Measurements from ENCODE around the gene EED. TPM values are rescaled to one million over a fixed set of nuclear protein-coding genes. Genes with fewer than 3 reads are reported as not detected.
A peak's percentile ranks its signal among the peaks of the same experiment; 100 is the strongest.

EED gene
- total RNA-seq, 1 donor from 2014 or later = 63.7 TPM

DNA sequence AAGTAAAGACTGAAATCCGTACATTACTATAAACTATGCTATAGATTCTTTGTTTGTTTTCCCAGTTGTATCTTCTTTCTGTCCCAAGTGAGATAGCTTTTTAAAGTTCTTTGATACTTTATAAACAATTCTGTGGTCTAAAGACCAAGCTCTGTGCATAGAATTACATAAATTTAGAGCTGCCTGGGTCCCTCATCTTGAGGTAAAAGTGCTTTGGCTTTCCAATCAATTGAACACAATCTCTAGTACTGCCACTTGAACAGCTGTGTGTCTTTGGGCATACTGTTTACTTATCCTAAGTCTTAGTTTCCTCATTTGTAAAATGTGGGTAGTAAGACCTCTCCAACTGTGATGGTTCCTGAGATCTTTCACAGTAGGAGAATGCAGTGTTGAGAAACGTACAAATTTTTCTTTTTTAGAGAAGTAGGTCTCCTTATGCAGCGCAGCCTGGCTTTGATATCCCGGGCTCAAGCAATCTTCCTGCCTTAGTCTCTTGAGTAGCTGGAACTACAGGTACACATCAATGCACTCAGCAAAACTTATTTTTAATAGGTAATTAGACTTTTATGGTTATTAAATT is 2.5 kb upstream of the EED start:
- ATAC-seq (ENCODE audit: low read depth) (no peak), DNase-seq (no peak)
- peaks cover 4% of the 10 kb centered on the region for H3K4me1 Mint-ChIP-seq
- CTCF ChIA-PET = no interaction called here
- H3K4me3 Mint-ChIP-seq = no peak overlapping the region
- no peaks in the 10 kb centered on the region for H3K9me3 Mint-ChIP-seq
- no peaks in the 10 kb centered on the region for H3K36me3 Mint-ChIP-seq (ENCODE audit: low read depth)
- intact Hi-C loops (cut with micrococcal nuclease) = no loop called here
- TF ChIP-seq, protein P1, sequence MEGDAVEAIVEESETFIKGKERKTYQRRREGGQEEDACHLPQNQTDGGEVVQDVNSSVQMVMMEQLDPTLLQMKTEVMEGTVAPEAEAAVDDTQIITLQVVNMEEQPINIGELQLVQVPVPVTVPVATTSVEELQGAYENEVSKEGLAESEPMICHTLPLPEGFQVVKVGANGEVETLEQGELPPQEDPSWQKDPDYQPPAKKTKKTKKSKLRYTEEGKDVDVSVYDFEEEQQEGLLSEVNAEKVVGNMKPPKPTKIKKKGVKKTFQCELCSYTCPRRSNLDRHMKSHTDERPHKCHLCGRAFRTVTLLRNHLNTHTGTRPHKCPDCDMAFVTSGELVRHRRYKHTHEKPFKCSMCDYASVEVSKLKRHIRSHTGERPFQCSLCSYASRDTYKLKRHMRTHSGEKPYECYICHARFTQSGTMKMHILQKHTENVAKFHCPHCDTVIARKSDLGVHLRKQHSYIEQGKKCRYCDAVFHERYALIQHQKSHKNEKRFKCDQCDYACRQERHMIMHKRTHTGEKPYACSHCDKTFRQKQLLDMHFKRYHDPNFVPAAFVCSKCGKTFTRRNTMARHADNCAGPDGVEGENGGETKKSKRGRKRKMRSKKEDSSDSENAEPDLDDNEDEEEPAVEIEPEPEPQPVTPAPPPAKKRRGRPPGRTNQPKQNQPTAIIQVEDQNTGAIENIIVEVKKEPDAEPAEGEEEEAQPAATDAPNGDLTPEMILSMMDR (IDR thresholded peaks at IDR 0.05) = no peak
- no peak overlapping the region for H3K27ac Mint-ChIP-seq
- no peaks in the 10 kb centered on the region for H3K27me3 Mint-ChIP-seq
- POLR2A ChIA-PET = interaction anchor here (1.2 to 2.4 kb wide), 2 partner anchors 22 to 174 kb away, joined by 3 to 7 read pairs; no protein-coding TSS in a partner anchor

DNA sequence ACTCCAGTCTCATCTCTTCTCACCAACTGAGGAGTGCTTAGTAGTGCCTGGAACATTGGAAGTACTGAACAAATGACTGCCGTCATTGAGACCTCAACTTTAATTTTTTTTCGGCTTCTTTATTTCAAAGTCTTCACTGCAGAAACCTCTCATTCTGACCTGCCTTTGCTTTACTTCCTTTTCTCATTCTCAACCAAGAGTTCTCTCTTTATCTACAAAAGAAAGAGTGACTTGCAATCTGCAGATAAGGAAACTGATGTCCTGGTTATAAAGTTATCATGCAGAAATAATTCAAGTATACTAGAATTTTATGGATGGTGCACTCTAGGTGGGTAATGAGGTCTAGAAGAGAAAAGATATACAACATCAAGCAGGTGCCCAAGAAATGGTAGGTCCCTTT is 1.2 kb upstream of the EED start:
- ChIA-PET CTCF (interaction anchor here (0.7 kb wide), 1 partner anchor 24 kb away, joined by 4 read pairs; no protein-coding TSS in a partner anchor), POLR2A (interaction anchor here (1.0 to 4.0 kb wide), 5 partner anchors 21 to 175 kb away, joined by 3 to 59 read pairs (median 20); partner anchors contain the start of gene PICALM)
- H3K36me3 Mint-ChIP-seq (ENCODE audit: low read depth) = peaks cover 4% of the 10 kb centered on the region
- H3K27me3 Mint-ChIP-seq = no peaks in the 10 kb centered on the region
- TF ChIP-seq, protein P1 (IDR thresholded peaks at IDR 0.05) = no peak
- intact Hi-C loops (cut with micrococcal nuclease) = no loop called here
- DNase-seq (no peak), ATAC-seq (ENCODE audit: low read depth) (no peak)
- peaks cover 18% of the 10 kb centered on the region for H3K4me1 Mint-ChIP-seq
- no peak overlapping the region for H3K4me3 Mint-ChIP-seq
- no peak overlapping the region for H3K27ac Mint-ChIP-seq
- H3K9me3 Mint-ChIP-seq = no peaks in the 10 kb centered on the region

- Mint-ChIP-seq H3K27me3 (no peaks in the 10 kb centered on the region), H3K27ac (no peak overlapping the region), H3K36me3 (ENCODE audit: low read depth) (peaks cover 4% of the 10 kb centered on the region), H3K4me1 (peaks cover 25% of the 10 kb centered on the region), H3K4me3 (no peak overlapping the region), H3K9me3 (no peaks in the 10 kb centered on the region)
- ChIA-PET POLR2A (interaction anchor here (1.2 to 4.0 kb wide), 10 partner anchors 24 to 202 kb away, joined by 3 to 59 read pairs (median 11); partner anchors contain the start of gene PICALM), CTCF (interaction anchor here (1.3 to 1.6 kb wide), 2 partner anchors 48 to 50 kb away, joined by 3 to 8 read pairs; no protein-coding TSS in a partner anchor)
- DNase-seq (peak; percentile 77), ATAC-seq (ENCODE audit: low read depth) (peak; percentile 66)
- TF ChIP-seq, protein P1 (IDR thresholded peaks at IDR 0.05) = no peak
- intact Hi-C loops (cut with micrococcal nuclease) = loop anchor here (1.0 kb wide), 4 partner anchors 43 to 616 kb away; partner anchors contain the start of genes CCDC83 and TMEM126B
Measured at GRCh38 chr11:86244063-86244521, 461 bp upstream of the EED start.

GRCh38 chr11:86245369-86246292 is 1.1 kb downstream of the EED start:
- H3K9me3 Mint-ChIP-seq = no peaks in the 10 kb centered on the region
- ATAC-seq (ENCODE audit: low read depth) = peak; percentile 10

More at GRCh38 chr11:86245369-86246292, 1.1 kb downstream of the EED start:
- H3K4me3 Mint-ChIP-seq = no peak overlapping the region
- CTCF ChIA-PET = interaction anchor here (0.7 to 1.6 kb wide), 5 partner anchors 26 to 204 kb away, joined by 3 to 8 read pairs (median 4); no protein-coding TSS in a partner anchor
- TF ChIP-seq, protein P1 (IDR thresholded peaks at IDR 0.05) = no peak
- H3K27ac Mint-ChIP-seq = no peak overlapping the region
- DNase-seq = peak; percentile 22
- H3K27me3 Mint-ChIP-seq = no peaks in the 10 kb centered on the region
- intact Hi-C loops (cut with micrococcal nuclease) = loop anchor here (1.0 kb wide), 6 partner anchors 26 to 203 kb away; partner anchors contain the start of genes HIKESHI and PICALM
- POLR2A ChIA-PET = interaction anchor here (0.7 to 4.0 kb wide), 28 partner anchors 8 to 598 kb away, joined by 3 to 59 read pairs (median 4); partner anchors contain the start of genes CCDC83, HIKESHI, PICALM and TMEM126A
- H3K36me3 Mint-ChIP-seq (ENCODE audit: low read depth) = peaks cover 8% of the 10 kb centered on the region
- peaks cover 37% of the 10 kb centered on the region for H3K4me1 Mint-ChIP-seq

Measured in activated B cell treated with CpG ODN at 0.5 μM for 24 hours (primary cell).